Stimulated activated CD4-positive, alpha-beta T cell treated with anti-CD3 and anti-CD28 coated beads, Interleukin-15, amount 100 ng/mL, for 24 hours (primary cell): ENCODE measurements around the gene ZSWIM2.
"Not testable (repeated sequence)": the region's sequence is repeated elsewhere in the genome, so short reads cannot be mapped to it uniquely, and the experiment has no call there.

Experiments
- DNase-seq: peaks from one replicate; pipeline ENCODE4 v3.0.0-alpha.2; 2020

ZSWIM2 gene

GRCh38 chr2:186848873-186849578 lies at the start of gene ZSWIM2:
Gene ZSWIM2, minus strand, starts transcription at chr2:186849170. Its CDS starts 40 bp downstream, at chr2:186849130.
- peak; percentile 45 for DNase-seq

- not testable (repeated sequence) for DNase-seq
Measured at GRCh38 chr2:186896220-186896619, 47.2 kb upstream of the ZSWIM2 start.

GRCh38 chr2:186895451-186895850 lies 46.5 kb upstream of the ZSWIM2 start:
- no peak for DNase-seq

- no peak for DNase-seq
Measured at GRCh38 chr2:186894478-186894877, 45.5 kb upstream of the ZSWIM2 start.

- no peak for DNase-seq
Measured at GRCh38 chr2:186892821-186893220, 43.9 kb upstream of the ZSWIM2 start.

- no peak for DNase-seq
Measured at GRCh38 chr2:186891185-186891621, 42.2 kb upstream of the ZSWIM2 start.

- DNase-seq: no peak
Measured at GRCh38 chr2:186889101-186889879, 40.3 kb upstream of the ZSWIM2 start.

GRCh38 chr2:186887107-186888090 lies 38.4 kb upstream of the ZSWIM2 start:
- no peak for DNase-seq

- DNase-seq: no peak
Measured at GRCh38 chr2:186884587-186884986, 35.6 kb upstream of the ZSWIM2 start.

- DNase-seq: no peak
Measured at GRCh38 chr2:186883666-186884065, 34.7 kb upstream of the ZSWIM2 start.

GRCh38 chr2:186882511-186883071 lies 33.6 kb upstream of the ZSWIM2 start:
- DNase-seq: no peak

- DNase-seq: no peak
Measured at GRCh38 chr2:186881660-186882059, 32.7 kb upstream of the ZSWIM2 start.

- no peak for DNase-seq
Measured at GRCh38 chr2:186879312-186879711, 30.3 kb upstream of the ZSWIM2 start.

- no peak for DNase-seq
Measured at GRCh38 chr2:186874713-186875112, 25.7 kb upstream of the ZSWIM2 start.

- DNase-seq: no peak
Measured at GRCh38 chr2:186871881-186872280, 22.9 kb upstream of the ZSWIM2 start.

- DNase-seq: no peak
Measured at GRCh38 chr2:186868344-186868743, 19.4 kb upstream of the ZSWIM2 start.

- DNase-seq: no peak
Measured at GRCh38 chr2:186862869-186863709, 14.1 kb upstream of the ZSWIM2 start.

- no peak for DNase-seq
Measured at GRCh38 chr2:186855216-186855615, 6.2 kb upstream of the ZSWIM2 start.

GRCh38 chr2:186853951-186854350 lies 5.0 kb upstream of the ZSWIM2 start:
- DNase-seq: no peak

- no peak for DNase-seq
Measured at GRCh38 chr2:186852508-186852907, 3.5 kb upstream of the ZSWIM2 start.

- DNase-seq: no peak
Measured at GRCh38 chr2:186842373-186842772, 6.6 kb downstream of the ZSWIM2 start.

GRCh38 chr2:186841940-186842339 lies 7.0 kb downstream of the ZSWIM2 start:
- DNase-seq: no peak
